SJSA1 (cell line): ENCODE data around the gene RYR3. TPM values are rescaled to one million over a fixed set of nuclear protein-coding genes. Genes with fewer than 3 reads are reported as not detected.

Source experiments
- DNase-seq, 2 experiments: peaks; one replicate each; pipeline ENCODE4 v3.0.0-alpha.2; 2015 to 2020; ENCODE audit warnings: low spot score in 2 of 2, low read depth in 1 of 2
- H3K27ac ChIP-seq: fragments of 250-450 bp; sonication (Bioruptor Pico); 2 replicates; pipeline ENCODE4 v1.5.1; 2020; ENCODE audit warnings: mild to moderate bottlenecking, moderate library complexity
- H3K27me3 ChIP-seq: fragments of 250-450 bp; sonication (Bioruptor Pico); replicated peaks from 2 replicates; pipeline ENCODE4 v1.5.1; 2020; ENCODE audit warnings: mild to moderate bottlenecking, moderate library complexity
- H3K36me3 ChIP-seq: fragments of 250-450 bp; sonication (Bioruptor Pico); 2 replicates; pipeline ENCODE4 v1.5.1; 2020; ENCODE audit warnings: mild to moderate bottlenecking
- H3K4me1 ChIP-seq: fragments of 250-450 bp; sonication (Bioruptor Pico); replicated peaks from 2 replicates; pipeline ENCODE4 v1.6.1; 2021; ENCODE audit warnings: mild to moderate bottlenecking
- H3K4me3 ChIP-seq: fragments of 250-450 bp; sonication (Bioruptor Pico); 2 replicates; pipeline ENCODE4 v1.5.1; 2020; ENCODE audit warnings: mild to moderate bottlenecking
- H3K9me3 ChIP-seq: fragments of 250-450 bp; sonication (Bioruptor Pico); replicated peaks from 2 replicates; pipeline ENCODE4 v1.5.1; 2020; ENCODE audit warnings: mild to moderate bottlenecking
- total RNA-seq: library from RNA; depleted of rRNA; stranded (reverse); fragments of >200 nt; shearing (Covaris generic); gene quantifications from 2 replicates; pipeline ENCODE4 v1.2.3, GENCODE V29; 2014

Gene RYR3
- total RNA-seq, 1 experiment from 2014 or later: 10.3 TPM

DNA sequence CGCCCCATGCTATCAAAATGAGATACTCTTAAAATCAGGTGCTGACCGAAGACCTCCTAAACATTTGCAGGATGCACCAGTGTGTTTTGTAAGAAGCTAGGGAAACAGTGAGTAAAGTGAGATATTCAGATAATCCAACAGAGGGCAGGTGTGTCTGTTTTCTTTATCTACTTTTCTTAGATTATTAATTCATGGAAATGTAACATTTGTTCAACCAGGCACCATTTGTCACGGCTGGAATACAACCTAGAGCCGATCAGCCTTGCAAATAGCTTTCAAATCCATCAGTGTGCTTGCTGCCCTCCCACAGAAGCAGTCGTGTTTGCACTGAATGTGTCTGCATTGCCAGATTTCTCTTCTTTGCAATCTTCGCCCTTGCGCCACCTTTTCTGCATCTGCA lies 455.6 kb downstream of the RYR3 start:
- Histone ChIP-seq H3K9me3 (no peaks in the 10 kb centered on the region), H3K27me3 (no peaks in the 10 kb centered on the region), H3K27ac (no peak overlapping the region), H3K4me1 (no peaks in the 10 kb centered on the region), H3K4me3 (no peak overlapping the region), H3K36me3 (no peaks in the 10 kb centered on the region)
- DNase-seq: no peak

DNA sequence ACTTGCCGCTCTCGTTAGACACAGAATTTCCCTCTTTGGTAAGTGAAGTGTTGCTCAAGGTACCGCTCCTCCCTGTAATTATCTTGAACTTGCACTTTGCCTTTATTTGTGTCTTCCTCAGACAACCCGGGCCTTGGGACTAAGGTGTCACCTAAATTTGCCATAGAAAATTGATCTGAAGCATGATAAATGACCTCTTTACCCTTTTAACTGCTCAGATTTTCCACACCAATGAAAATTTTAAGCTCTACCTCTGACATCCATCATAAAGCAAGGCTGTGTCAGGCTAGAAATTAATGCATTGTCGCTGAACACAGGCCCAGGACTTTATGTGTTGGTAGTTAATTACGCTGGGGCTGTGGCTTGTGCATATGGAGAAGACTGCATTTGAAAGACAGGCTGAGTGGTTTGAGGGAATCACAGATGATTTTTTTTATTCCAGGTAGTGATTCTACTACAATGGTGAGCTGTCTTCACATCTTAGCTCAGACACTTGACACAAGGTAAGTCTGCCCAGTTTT lies 458.0 kb downstream of the RYR3 start:
- H3K9me3 ChIP-seq: no peaks in the 10 kb centered on the region
- H3K27me3 ChIP-seq: no peaks in the 10 kb centered on the region; the same call in 1 of the 2 replicates
- H3K36me3 ChIP-seq: no peaks in the 10 kb centered on the region
- no peak overlapping the region for H3K27ac ChIP-seq
- DNase-seq: no peak
- no peak overlapping the region for H3K4me3 ChIP-seq
- no peaks in the 10 kb centered on the region for H3K4me1 ChIP-seq

DNA sequence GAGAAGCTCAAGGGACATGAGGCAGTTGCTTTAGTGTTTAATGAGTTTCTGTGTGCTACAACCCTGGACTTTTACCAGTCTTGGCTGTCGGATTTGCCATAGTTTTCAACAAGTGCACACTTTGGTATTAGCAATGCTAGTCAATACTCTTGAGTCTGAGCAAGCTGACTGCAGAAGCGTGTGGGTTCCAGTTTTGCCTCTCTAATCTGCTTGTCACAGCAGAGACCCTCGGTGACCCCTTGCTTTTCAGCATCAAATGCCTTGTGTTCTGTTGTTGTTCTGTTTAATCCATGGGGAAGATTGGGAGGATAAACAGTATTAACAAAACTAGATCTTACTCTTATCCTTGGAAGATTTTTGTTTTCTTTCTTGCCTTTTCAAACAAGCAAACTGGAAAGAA lies 463.2 kb downstream of the RYR3 start:
- H3K27me3 ChIP-seq: peaks cover 6% of the 10 kb centered on the region
- H3K9me3 ChIP-seq: no peaks in the 10 kb centered on the region
- peaks cover 2% of the 10 kb centered on the region; the same call in 1 of the 2 replicates for H3K4me1 ChIP-seq
- DNase-seq: no peak
- H3K36me3 ChIP-seq: no peaks in the 10 kb centered on the region
- H3K27ac ChIP-seq: no peak overlapping the region
- H3K4me3 ChIP-seq: no peak overlapping the region

DNA sequence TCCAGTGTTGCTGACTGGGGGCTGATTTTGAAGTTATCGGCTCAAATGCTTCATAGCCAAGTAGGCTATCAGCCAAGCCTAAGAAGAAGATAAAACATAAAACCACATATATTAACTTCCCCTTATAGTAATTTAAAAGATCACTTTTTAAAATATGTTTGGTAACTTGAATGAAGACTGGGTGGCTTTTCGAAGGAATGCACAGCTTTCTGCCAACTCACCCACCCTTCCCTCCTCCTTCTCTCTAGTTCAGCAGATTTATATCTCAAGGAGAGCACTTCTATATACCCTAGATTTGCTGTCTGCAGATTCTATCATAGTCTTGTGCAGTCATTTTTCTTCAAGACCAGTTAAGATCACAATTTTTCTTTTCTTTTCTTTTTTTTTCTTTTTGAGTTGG lies 468.1 kb downstream of the RYR3 start:
- H3K27ac ChIP-seq: no peak overlapping the region
- no peaks in the 10 kb centered on the region for H3K36me3 ChIP-seq
- no peak for DNase-seq
- H3K9me3 ChIP-seq: no peaks in the 10 kb centered on the region
- no peak overlapping the region for H3K4me3 ChIP-seq
- peaks cover 6% of the 10 kb centered on the region; the same call in 1 of the 2 replicates for H3K4me1 ChIP-seq
- H3K27me3 ChIP-seq: peaks cover 6% of the 10 kb centered on the region; the same call in 1 of the 2 replicates

DNA sequence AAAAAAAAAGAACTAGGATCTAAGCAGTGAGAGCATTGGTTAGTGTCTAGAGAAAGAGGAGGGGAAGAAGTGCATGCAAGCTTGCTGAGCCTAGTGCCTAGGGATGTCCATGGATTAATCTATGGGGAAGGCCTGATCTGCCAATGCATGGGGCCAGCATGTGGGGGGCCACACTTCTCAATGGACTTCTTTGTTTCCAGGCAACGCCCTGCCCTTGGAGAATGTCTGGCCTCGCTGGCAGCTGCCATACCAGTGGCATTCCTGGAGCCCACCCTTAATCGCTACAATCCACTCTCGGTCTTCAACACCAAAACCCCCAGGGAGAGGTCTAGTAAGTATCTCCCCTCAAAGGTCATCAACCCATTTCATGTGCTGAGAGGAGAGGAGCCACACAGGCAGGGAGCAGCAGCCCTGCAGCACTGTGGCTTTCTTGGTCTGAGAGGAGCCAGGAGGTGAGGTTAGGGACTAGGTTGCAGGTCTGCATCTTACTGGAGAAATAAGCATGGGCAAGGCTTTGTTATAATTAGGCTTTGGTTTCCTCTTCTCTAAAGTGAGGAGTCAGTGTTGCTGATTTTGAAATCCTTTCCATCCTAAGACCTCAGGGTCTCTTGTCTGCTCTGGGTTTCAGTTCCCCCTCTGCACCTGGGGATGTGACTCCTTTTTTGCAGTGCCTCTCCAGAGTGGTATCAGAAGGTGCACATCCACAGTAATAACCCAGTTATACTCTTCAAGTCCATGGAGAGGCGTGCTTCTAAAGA lies 469.4 kb downstream of the RYR3 start:
- no peaks in the 10 kb centered on the region for H3K36me3 ChIP-seq

DNA sequence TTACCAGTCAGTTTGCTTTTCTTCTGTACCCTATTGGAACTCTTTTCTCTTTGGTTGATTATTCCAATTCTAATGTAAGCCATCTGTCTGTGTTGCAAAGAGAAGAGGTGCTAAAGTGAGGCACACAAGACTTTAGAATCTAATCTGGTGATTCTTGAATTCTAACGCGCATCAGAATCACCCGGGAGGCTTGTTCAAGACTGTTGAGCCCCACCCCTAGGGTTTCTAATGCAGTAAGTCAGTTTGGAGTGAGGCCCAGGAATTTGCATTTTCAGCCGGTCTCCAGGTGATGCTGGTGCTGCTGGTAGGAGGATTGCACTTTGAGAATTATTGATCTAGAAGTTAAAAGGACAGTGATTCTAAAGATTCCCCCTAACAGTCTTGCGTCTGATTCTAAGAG lies 472.2 kb downstream of the RYR3 start:
- H3K9me3 ChIP-seq: no peaks in the 10 kb centered on the region
- no peak overlapping the region for H3K27ac ChIP-seq
- peaks cover 6% of the 10 kb centered on the region; the same call in 1 of the 2 replicates for H3K4me1 ChIP-seq
- no peaks in the 10 kb centered on the region for H3K36me3 ChIP-seq
- DNase-seq: no peak
- H3K4me3 ChIP-seq: no peak overlapping the region
- no peaks in the 10 kb centered on the region for H3K27me3 ChIP-seq

More for the DNA sequence above, 469.4 kb downstream of the RYR3 start:
- H3K4me1 ChIP-seq: peaks cover 6% of the 10 kb centered on the region; the same call in 1 of the 2 replicates
- no peak overlapping the region for H3K4me3 ChIP-seq
- H3K9me3 ChIP-seq: no peaks in the 10 kb centered on the region
- peaks cover 3% of the 10 kb centered on the region; the same call in 1 of the 2 replicates for H3K27me3 ChIP-seq
- no peak overlapping the region for H3K27ac ChIP-seq
- DNase-seq: no peak

DNA sequence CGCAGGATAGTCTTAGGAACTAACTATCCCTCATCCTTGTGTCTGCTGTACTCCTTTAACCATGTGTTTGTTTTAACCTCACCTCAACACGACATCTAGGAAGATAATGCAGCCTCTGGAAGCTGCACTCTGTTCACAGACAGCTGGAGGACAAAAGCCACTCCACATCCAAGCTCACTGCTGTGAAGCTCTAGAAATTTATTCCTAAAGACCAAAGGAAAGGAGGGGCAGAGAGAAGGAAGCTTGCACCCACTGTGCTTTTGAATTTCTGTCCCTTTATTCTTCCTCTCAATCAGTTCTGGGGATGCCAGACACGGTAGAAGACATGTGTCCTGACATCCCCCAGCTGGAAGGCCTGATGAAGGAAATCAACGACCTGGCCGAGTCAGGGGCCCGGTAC lies 474.6 kb downstream of the RYR3 start:
- H3K36me3 ChIP-seq: no peaks in the 10 kb centered on the region
- H3K4me1 ChIP-seq: no peaks in the 10 kb centered on the region
- H3K9me3 ChIP-seq: no peaks in the 10 kb centered on the region
- H3K27ac ChIP-seq: no peak overlapping the region
- H3K27me3 ChIP-seq: no peaks in the 10 kb centered on the region
- no peak overlapping the region for H3K4me3 ChIP-seq
- no peak for DNase-seq

DNA sequence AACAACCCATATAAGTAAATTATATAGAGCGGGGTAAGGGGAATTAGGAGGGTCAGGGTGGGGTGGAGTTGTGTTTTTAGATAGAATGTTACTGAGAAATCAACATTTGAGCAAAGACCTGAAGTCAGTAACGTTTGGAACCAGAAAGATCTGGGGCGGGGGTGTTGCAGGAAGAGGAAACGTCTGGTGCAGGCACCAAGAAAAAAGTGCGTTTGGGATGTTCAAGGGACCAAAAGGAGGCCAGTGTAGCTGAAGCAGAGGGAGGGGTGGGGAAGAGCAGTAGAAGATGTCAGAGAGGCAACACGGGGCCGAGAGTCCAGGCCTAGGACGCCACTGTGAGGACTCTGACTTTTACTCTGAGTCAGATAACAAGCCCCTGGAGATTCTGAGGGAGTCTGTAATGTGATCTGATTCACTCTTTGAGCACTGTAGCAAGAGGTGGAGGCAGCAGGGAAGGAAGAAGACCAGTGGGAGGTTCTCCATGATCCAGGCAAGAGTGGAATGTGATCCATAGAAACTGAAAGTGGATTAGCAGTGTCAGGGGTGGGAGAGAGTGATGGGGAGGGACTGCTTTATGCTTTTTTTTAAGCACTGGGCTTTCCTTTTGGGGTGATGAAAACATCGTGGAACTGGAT lies 478.3 kb downstream of the RYR3 start:
- Histone ChIP-seq H3K27me3 (no peaks in the 10 kb centered on the region), H3K4me1 (no peaks in the 10 kb centered on the region), H3K9me3 (no peaks in the 10 kb centered on the region), H3K4me3 (no peak overlapping the region), H3K27ac (no peak overlapping the region), H3K36me3 (no peaks in the 10 kb centered on the region)
- DNase-seq: no peak

DNA sequence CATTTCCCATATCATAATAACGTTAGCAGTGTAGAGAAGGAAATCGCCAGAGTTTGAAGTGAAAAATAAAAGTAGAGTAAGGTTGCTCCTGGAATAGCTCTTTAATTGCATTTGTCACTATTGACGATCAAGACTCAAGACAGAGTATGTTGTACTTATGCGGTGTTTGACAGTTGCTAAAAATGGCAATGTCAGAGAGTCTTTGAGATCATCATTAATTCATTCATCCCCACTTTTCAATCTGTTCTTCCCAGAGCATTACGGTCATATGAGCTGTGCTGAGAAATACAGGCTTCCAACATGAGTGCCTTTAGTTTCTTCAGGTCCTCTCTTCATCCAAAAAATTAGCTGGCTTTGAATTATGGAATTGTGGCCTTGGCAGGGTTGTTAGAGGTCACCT lies 483.7 kb downstream of the RYR3 start:
- no peak overlapping the region for H3K4me3 ChIP-seq
- no peak overlapping the region for H3K27ac ChIP-seq
- no peaks in the 10 kb centered on the region for H3K36me3 ChIP-seq
- H3K4me1 ChIP-seq: no peaks in the 10 kb centered on the region
- 0 out of 2 replicates have a peak, but pooled peaks cover 5% of the 10 kb centered on the region for H3K9me3 ChIP-seq
- no peak for DNase-seq
- H3K27me3 ChIP-seq: no peaks in the 10 kb centered on the region

DNA sequence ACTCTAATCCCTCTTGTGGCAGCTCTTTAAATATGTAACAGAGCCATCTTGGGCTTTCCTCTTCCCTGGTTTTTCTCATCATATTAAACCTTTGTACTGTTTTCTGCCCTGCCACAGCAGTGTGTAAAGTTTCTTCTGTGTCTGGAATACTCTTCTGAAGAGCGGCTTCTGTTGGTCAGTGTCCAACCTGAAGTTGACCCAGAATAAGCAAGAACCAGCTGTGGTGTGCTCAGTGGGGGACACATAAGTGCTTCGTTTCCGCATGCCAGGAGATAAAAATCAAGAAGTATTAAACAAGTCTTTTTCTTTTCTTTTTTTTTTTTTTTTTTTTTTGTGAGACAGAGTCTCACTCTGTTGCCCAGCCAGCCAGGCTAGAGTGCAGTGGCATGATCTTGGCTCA lies 484.3 kb downstream of the RYR3 start:
- Histone ChIP-seq H3K27me3 (no peaks in the 10 kb centered on the region), H3K4me3 (no peak overlapping the region), H3K27ac (no peak overlapping the region), H3K9me3 (0 out of 2 replicates have a peak, but pooled peaks cover 5% of the 10 kb centered on the region), H3K4me1 (no peaks in the 10 kb centered on the region), H3K36me3 (no peaks in the 10 kb centered on the region)
- no peak for DNase-seq

DNA sequence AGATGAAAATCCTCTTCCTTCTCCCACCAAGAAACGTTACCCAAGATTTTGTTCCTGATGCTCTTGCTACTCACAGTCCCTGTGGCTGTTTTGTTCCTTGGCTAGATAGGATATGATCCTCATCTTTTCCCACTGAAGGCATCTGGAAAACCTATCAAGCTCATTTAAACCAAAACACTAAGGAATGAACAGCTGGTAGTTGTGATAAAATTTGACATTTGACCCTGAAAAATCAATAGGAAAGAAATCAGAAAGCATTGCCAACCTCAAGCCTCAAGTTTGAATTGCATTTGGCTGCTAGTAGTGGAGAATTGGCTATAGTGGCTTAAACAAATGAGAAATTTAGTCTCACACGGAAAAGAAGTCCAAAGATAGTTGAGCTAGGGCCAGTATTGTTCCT lies 486.9 kb downstream of the RYR3 start:
- 0 out of 2 replicates have a peak, but pooled peaks cover 5% of the 10 kb centered on the region for H3K9me3 ChIP-seq
- H3K27ac ChIP-seq: no peak overlapping the region
- H3K4me1 ChIP-seq: peaks cover 5% of the 10 kb centered on the region; the same call in 1 of the 2 replicates
- H3K36me3 ChIP-seq: no peaks in the 10 kb centered on the region
- H3K4me3 ChIP-seq: no peak overlapping the region
- no peak for DNase-seq
- H3K27me3 ChIP-seq: no peaks in the 10 kb centered on the region

DNA sequence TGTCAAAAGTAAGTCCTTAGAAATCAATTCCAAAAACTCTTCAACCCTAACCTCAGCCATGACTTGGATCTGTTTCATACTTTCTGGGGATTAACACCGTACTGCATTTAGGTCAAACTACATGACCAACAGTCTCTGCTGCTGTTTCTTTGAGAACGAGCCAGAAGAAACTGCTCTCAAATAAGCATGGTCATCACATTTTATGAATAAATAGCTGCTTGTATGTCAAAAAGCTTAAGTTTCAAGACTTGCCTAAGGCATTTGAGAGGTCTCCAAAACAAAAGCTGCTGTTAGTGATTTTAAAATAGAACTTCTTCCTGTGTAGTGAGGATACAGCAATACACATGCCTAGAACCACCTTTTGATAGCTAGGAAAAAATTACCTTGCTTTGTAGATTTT lies 491.2 kb downstream of the RYR3 start:
- H3K36me3 ChIP-seq: no peaks in the 10 kb centered on the region
- no peaks in the 10 kb centered on the region for H3K27me3 ChIP-seq
- no peak overlapping the region for H3K4me3 ChIP-seq
- H3K9me3 ChIP-seq: 0 out of 2 replicates have a peak, but pooled peaks cover 2% of the 10 kb centered on the region
- peaks cover 5% of the 10 kb centered on the region for H3K4me1 ChIP-seq
- H3K27ac ChIP-seq: no peak overlapping the region
- no peak for DNase-seq

DNA sequence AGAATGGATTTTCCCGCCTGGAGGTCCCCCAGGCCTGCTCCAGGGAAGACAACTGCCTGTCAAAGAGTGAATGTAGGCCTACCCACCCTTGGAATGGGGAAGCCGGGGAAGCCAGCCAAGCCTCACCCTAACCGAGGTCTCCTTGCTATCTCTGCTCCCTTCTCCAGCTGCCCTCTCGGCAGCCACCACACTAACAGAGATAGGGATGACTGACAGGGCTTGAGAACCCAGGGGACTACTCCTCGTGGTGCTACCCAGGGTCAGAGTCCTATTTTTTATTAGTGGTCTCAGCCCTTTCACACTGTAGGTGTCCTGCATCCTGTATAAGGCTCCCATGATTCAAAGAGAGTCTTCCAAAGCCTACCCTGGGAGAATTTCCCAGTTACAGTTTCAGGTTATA lies 496.9 kb downstream of the RYR3 start:
- H3K36me3 ChIP-seq: no peaks in the 10 kb centered on the region
- DNase-seq: no peak
- no peak overlapping the region for H3K27ac ChIP-seq
- H3K4me1 ChIP-seq: peaks cover 20% of the 10 kb centered on the region
- no peaks in the 10 kb centered on the region for H3K9me3 ChIP-seq
- no peaks in the 10 kb centered on the region for H3K27me3 ChIP-seq
- H3K4me3 ChIP-seq: no peak overlapping the region
